Limb (tissue), 2 donors: Measurements from ENCODE around the gene STX10.
"Not testable (repeated sequence)": the region's sequence is repeated elsewhere in the genome, so short reads cannot be mapped to it uniquely, and the experiment has no call there.

ENCODE experiments used
- DNase-seq, 2 donors: peaks; one replicate each; pipeline ENCODE4 v3.0.0-alpha.2; 2016; ENCODE audit errors: extremely low spot score in 2 of 2

Gene STX10

GRCh38 chr19:13150187-13150930, at the start of gene STX10, which contains the start of gene IER2:
Gene STX10 (minus strand): TSS chr19:13150375. CDS start chr19:13150173, 202 bp downstream.
Gene IER2 (plus strand): TSS chr19:13150411. CDS start chr19:13153187, 2,776 bp downstream.
- peak; percentile 94 to 98 for DNase-seq

DNA sequence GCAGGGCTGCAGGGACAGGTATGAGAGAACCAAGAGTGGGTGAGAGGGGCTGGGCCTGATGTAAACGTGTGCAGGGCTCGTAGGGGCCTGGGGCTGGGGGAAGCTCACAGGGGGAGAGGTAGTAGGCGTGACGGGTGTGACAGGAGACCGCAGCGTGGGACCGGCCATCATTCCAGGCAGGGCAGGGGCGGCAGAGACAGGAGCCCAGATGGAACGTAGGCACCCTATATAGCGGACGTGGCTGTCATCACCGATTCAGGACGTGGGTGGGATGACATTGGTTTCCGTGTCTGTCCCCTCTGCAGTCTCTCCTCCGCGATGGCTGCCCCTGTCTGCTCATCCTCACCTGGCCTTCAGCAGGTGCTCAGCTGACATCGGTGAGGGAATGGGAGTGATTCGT, 48.5 kb upstream of the STX10 start:
- no peak for DNase-seq

GRCh38 chr19:13195678-13196077, 45.5 kb upstream of the STX10 start:
- no peak for DNase-seq

GRCh38 chr19:13190781-13191540, 40.8 kb upstream of the STX10 start:
- no peak for DNase-seq

DNA sequence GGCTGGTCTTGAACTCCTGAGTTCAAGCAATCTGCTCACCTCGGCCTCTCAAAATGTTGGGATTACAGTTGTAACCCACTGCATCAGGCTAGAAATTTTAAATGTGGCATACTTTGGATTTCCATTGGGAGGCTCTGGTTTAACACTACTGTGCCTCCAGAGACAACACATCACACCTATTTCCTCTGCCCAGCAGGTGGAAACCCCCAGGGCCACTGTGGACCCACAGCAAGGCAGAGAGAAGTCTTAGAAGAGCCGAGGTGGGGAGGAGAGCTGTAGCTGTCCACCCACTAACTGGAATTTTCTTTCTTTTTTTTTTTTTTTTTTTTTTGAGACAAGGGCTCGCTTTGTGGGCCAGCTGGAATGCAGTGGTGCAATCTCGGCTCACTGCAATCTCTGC, 39.4 kb upstream of the STX10 start:
- DNase-seq, result no peak

DNA sequence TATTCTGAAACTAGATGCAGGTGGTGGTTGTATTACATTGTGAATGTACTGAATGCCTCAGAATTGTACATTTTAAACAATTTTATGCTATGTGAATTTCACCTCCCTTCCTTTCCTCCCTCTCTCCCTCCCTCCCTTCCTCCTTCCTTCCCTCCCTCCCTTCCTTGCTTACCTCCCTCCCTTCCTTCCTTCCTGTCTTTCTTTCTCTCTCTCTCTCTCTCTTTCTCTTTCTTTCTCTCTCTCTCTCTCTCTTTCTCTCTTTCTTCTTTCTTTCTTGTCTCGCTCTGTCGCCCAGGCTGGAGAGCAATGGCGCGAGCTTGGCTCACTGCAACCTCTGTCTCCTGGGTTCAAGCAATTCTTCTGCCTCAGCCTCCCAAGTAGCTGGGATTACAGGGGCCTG, 37.2 kb upstream of the STX10 start:
- DNase-seq, result no peak

DNA sequence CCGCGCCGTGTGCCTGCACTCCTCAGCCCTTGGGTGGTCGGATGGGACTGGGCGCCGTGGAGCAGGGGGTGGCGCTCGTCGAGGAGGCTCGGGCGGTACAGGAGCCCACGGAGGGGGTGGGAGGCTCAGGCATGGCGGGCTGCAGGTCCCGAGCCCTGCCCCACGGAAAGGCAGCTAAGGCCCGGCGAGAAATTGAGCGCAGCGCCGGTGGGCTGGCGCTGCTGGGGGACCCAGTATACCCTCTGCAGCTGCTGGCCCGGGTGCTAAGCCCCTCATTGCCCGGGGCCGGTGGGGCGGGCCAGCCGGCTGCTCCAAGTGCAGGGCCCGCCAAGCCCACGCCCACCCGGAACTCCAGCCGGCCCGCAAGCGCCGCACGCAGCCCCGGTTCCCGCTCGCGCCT, 36.5 kb upstream of the STX10 start:
- not testable (repeated sequence) for DNase-seq

DNA sequence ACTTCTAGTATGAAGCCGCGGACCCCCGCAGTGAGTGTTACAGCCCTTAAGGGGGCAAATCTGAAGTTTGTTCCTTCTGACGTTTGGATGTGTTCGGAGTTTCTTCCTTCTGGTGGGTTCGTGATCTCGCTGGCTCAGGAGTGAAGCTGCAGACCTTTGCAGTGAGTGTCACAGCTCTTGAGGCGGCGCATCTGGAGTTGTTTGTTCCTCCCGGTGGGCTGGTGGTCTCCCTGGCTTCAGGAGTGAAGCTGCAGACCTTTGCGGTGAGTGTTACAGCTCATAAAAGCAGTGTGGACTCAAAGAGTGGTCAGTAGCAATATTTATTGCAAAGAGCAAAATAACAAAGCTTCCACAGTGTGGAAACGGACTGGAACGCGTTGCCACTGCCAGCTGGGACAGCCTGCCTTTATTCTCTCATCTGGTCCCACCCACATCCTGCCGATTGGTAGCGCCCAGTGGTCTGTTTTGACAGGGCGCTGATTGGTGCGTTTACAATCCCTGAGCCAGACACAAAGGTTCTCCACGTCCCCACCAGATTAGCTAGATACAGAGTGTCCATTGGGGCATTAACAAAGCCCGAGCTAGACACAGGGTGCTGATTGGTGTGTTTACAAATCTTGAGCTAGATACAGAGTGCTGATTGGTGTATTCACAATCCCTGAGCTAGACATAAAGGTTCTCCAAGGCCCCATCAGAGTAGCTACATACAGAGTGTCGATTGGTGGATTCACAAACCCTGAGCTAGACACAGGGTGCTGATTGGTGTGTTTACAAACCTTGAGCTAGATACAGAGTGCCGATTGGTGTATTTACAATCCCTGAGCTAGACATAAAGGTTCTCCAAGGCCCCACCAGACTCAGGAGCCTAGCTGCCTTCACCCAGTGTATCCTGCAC, 35.8 kb upstream of the STX10 start:
- DNase-seq, result not testable (repeated sequence)

- DNase-seq, result not testable (repeated sequence)
Observed at GRCh38 chr19:13184926-13185325, 34.8 kb upstream of the STX10 start.

GRCh38 chr19:13181747-13182388, 31.7 kb upstream of the STX10 start:
- peak; percentile 68 to 80 for DNase-seq

DNA sequence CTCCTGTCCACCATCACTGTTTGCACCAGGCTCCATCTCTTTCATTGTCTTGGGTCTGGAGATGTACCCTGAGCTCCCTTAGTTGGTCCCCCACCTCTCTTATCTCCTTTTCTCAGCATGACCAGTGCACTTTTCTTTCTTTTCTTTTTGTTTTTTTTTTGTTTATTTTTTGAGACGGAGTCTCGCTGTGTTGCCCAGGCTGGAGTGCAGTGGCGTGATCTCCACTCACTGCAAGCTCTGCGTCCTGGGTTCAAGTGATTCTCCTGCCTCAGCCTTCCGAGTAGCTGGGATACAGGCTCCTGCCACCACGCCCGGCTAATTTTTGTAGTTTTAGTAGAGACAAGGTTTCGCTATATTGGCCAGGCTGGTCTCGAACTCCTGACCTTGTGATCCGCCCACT, 28.1 kb upstream of the STX10 start:
- not testable (repeated sequence) for DNase-seq

DNA sequence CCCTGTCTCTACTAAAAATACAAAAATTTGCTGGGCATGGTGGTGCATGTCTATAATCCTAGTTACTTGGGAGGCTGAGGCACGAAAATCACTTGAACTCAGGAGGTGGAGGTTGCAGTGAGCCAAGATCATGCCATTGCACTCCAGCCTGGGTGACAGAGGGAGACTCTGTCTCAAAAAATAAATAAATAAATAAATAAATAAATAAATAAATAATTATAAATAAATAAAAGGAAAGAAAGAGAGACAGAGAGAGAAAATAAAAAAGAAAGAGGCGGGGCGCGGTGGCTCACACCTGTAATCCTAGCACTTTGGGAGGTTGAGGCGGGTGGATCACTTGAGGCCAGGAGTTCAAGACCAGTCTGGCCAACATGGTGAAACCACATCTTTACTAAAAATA, 27.4 kb upstream of the STX10 start:
- DNase-seq, result not testable (repeated sequence)

DNA sequence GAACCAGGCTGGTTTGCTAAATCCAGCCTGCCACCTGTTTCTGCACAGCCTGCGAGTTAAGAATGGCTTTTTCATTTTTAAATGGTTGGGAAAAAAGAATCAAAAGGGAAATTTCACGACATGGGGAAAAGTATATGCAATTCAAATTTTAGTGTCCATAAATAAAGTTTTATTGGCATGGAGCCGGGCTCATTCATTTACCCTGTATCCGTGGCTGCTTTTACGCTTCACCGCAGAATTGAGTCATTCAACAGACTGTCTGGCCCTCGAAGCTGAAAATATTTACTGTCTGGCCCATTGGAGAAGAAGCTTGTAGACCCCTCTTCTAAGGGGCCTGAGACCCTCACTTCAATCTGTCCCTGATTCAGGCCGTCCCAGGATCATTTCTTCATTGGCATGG, 26.2 kb upstream of the STX10 start:
- no peak for DNase-seq

DNA sequence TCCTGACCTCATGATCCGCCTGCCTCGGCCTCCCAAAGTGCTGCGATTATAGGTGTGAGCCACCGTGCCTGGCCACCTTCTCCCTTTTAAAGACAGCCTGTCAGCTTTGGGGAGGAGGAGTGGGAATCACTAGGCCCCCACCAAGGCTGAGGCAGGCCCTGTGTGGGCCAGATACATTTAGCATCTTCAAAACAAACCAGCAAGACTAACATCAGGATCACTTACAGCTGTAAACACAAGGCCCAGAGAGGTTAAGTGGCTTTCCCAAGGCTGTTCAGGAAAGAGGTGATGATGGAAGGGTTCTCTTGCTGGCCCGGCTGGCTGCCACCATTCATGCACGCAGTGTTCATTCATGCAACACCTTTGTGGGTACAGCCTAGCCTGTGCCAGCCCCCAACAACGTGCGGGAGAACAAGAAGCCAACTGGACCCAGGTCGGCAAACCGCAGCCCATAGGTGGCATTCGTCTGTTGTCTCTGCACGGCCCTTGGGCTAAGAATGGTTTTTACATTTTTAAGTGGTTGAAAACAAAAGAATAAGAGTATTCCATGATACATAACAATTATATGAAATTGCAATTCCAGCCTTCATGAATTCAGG, 23.1 kb upstream of the STX10 start:
- DNase-seq, result no peak

DNA sequence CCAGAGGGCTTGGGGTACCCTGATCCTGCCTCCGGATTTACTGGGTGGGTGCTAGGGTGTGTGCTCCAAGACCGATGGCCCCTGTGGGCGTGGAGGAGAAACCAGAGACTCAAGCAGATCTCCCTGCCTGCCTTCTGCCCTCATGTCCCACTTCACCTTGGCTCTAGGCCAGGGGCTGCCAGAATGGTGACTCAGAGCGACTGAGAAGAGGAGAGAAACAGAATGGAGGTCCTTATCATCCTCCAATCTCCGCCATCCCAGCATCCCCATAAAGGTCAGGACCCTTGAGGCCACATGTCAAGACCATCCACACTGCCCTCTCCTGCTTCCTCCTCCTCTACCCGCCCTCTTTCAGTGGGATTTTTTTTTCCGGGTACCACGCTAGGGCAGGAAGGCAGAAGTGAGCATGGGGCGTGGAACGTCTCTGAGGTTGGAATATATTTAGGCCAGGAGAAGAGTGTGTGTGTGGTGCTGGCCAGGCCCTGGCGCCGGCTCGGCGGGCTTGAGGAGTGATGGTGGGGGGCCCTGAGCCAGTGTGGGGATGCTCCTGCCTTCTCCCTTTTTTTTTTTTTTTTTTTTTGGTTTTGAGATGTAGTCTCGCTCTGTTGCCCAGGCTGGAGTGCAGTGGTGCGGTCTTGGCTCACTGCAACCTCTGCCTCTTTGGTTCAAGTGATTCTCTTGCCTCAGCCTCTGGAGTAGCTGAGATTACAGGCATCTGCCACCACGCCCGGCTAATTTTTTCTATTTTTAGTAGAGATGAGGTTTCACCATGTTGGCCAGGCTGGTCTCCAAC, 22.4 kb upstream of the STX10 start:
- peak in 1 of 2 donors; percentile 59 for DNase-seq

DNA sequence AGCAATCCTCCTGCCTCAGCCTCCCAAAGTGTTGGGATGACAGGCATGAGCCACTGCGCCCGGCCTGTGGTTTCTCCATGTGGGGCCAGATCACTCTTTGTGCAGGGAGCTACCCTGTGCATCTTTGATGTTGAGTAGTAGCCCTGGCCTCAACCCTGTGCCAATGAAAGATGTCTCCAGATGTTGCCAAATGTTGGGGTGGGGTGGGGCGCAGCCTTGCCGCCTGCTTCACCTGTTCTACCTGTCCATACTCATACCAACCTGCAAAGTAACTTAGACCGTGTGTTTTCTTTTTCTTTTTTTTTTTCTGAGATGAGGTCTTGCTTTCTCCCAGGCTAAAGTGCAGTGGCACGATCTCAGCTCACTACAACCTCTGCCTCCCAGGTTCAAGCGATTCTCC, 21.0 kb upstream of the STX10 start:
- DNase-seq, result no peak

DNA sequence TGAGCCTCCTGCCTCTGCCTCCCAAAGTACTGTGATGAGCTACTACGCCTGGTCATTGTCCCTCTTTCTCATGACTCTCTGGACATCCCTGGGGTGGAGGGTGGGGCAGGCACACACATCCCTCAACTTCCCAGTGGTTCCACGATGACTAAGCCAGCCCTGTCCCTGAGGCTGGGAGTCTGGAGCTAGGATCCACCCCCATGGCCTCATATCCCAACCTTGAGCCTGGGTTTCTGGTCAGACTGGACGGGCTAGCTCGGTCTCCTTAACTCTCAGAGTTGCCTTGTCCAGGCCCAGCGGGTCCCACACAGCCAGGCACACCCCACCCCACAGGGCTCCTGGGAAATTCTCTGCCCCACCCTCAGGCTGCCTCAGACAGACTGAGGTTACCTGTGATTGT, 19.6 kb upstream of the STX10 start:
- DNase-seq, result peak in 1 of 2 donors; percentile 40

GRCh38 chr19:13166151-13166550, 16.0 kb upstream of the STX10 start:
- DNase-seq, result not testable (repeated sequence)

GRCh38 chr19:13165162-13165997, 15.2 kb upstream of the STX10 start:
- peak in 1 of 2 donors; percentile 32 for DNase-seq
